Choroid plexus epithelial cell (primary cell): ENCODE measurements around the gene GRIN3A.
"Not testable (repeated sequence)": the region's sequence is repeated elsewhere in the genome, so short reads cannot be mapped to it uniquely, and the experiment has no call there.

Experiments used
- DNase-seq: peaks from one replicate; pipeline ENCODE4 v3.0.0-alpha.2; 2010; ENCODE audit warnings: low read depth
- H3K4me3 ChIP-seq: 2 replicates; pipeline ENCODE4 v1.5.1; 2011; ENCODE audit warnings: low read depth, mild to moderate bottlenecking, control low read depth, low read length, moderate library complexity
- TF ChIP-seq, protein P1 (sequence below): conservative IDR thresholded peaks from 2 replicates; pipeline ENCODE4 v1.5.1; 2011; ENCODE audit warnings: low read depth, mild to moderate bottlenecking, control low read depth, inconsistent platforms, low read length, moderate library complexity

Gene GRIN3A

DNA sequence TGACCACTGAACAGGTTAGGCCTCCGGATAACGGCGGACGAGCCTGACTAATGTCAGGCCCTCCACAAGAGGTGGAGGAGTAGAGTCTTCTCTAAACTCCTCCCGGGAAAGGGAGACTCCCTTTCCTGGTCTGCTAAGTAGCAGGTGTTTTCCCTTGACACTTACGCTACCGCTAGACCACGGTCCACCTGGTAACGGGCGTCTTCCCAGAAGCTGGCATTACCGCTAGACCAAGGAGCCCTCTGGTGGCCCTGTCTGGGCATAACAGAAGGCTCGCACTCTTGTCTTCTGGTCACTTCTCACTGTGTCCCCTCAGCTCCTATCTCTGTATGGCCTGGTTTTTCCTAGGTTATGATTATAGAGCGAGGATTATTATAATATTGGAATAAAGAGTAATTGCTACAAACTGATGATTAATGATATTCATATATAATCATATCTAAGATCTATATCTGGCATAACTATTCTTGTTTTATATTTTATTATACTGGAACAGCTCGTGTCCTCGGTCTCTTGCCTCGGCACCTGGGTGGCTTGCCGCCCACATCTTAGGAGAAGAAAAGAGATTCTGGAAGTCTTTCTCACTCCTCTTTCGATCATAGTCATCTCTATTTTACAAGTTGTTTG is 188.9 kb downstream of the GRIN3A start:
- TF ChIP-seq, protein P1, sequence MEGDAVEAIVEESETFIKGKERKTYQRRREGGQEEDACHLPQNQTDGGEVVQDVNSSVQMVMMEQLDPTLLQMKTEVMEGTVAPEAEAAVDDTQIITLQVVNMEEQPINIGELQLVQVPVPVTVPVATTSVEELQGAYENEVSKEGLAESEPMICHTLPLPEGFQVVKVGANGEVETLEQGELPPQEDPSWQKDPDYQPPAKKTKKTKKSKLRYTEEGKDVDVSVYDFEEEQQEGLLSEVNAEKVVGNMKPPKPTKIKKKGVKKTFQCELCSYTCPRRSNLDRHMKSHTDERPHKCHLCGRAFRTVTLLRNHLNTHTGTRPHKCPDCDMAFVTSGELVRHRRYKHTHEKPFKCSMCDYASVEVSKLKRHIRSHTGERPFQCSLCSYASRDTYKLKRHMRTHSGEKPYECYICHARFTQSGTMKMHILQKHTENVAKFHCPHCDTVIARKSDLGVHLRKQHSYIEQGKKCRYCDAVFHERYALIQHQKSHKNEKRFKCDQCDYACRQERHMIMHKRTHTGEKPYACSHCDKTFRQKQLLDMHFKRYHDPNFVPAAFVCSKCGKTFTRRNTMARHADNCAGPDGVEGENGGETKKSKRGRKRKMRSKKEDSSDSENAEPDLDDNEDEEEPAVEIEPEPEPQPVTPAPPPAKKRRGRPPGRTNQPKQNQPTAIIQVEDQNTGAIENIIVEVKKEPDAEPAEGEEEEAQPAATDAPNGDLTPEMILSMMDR, result peak; percentile 28
- DNase-seq, result peak; percentile 21
- not testable (repeated sequence) for H3K4me3 ChIP-seq

DNA sequence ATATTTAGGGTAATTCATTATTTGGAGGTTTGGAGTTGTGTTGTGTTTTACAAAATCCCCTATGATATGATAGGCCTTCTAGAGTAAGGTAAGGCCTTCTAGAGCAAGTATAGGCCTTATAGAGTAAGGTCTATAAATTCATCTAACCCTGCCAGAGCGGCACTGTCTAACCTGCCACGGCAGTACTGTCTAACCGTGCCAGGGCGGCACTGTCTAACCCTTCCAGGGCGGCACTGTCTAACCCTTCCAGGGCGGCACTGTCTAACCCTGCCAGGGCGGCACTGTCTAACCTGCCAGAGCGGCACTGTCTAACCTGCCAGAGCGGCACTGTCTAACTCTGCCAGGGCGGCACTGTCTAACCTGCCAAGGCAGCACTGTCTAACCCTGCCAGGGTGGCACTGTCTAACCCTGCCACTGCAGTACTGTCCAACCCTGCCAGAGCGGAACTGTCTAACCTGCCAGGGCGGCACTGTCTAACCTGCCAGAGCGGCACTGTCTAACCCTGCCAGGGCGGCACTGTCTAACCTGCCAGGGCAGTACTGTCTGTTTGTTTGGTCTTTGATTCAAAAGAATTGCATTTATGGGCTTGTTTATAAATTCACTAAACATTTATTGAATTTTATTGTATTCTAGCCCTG is 195.2 kb downstream of the GRIN3A start:
- no peak for DNase-seq
- no peak overlapping the region for H3K4me3 ChIP-seq
- TF ChIP-seq, protein P1, result no peak

DNA sequence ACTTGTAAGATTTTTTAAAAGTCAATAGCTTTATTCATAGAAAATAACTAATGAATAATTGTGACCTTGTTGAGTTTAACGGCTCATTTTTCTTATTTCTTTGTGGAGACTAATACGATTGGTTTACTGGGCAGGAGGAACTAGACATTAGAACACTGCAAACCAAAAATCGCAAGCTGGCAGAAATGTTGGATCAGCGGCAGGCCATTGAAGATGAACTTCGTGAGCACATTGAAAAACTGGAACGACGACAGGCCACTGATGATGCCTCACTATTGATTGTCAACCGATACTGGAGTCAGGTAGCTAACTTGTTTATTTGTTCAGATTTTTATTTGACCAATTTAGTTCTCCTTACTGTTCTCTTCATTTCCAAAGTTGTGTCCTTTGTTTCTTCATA is 198.4 kb downstream of the GRIN3A start:
- H3K4me3 ChIP-seq, result no peak overlapping the region
- TF ChIP-seq, protein P1, result no peak
- DNase-seq, result no peak

DNA sequence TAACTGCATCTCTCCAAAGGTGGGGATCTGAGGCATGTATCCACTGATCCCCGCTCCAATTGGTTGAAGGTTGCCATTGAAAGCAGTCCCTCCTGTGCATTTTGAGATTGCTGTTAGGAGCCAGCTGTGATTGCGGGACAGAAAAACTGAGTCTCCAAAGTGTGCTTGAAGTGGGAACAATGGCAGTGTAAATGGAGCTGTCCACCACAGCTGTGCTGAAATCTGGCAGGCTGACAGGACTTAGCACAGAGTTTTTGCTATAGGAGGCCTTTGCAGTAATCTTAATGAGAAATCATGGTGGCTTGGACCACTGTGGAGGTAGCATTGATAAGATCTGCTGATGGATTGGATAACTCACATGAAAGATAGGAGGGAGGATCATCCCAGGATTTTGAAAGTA is 201.5 kb downstream of the GRIN3A start:
- H3K4me3 ChIP-seq, result no peak overlapping the region
- peak; percentile 63 for DNase-seq
- TF ChIP-seq, protein P1, result no peak

DNA sequence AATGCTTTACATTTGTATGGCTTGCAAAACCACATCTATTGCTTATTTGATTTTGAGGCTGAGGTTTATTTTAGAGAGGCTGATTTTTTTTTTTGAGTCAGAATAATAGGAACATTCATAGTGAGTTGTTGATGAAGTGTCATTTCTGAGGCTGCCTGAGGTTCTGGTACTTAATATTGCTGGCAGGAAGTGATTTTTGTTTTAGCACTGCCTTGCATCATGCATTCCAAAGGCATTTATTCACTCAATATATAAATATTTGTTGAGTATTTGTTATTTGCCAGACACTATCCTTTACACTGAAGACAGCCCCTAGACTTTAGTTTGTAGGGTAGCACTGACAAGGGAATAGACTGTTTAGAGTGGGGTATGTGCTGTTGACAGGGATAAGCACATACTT is 202.1 kb downstream of the GRIN3A start:
- no peak overlapping the region for H3K4me3 ChIP-seq
- TF ChIP-seq, protein P1, result no peak

DNA sequence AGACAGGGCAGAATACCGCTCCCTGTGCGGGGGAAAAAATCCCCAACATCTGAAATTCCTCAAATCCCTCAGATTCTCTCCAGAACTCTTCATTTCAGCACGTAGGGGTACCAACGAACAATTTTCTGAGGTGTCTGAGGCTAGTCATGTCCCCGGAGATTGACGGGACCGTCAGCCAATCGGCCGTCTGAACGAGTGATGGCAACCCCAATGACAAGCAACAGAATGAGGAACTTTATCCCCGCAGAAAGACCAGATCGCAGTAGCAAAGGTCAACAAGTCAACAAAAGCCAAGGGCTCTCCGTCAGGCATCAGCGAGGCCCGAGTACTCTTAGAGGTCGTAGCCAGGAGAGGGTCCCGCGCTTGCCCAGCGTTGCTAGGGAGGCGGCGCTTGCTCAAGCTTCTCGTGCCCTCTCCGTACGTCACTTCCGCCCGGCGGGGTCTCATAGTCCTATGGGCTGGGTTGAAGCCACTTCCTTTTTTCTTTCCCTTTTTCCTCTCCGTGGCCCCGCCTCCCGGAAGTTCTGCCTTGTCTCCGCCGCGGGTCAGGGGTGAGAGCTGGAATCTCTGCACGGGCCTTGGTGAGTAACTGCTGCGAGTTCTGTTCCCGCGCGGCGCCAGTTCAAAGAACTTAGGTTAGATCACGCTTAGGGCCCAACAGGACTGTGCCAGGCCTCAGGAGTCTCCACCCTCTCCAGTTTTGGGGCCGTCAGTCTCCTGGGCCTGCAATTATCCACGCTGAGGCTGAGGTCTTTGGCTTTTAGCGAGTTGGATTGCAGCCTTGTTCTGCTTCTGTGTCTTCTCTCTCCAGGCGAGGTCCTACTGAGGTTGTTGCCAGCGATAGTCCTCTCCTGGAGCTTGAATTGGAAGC is 204.9 kb downstream of the GRIN3A start, which contains the start of gene RNF20:
Gene RNF20 (plus strand): TSS at position 520 of the 871 bp plus-strand sequence. CDS start 1,571 bp downstream, outside the sequence.
- DNase-seq, result peak; percentile 99
- TF ChIP-seq, protein P1, result no peak

More for the DNA sequence above, 202.1 kb downstream of the GRIN3A start:
- peak; percentile 50 for DNase-seq

More for the DNA sequence above, 204.9 kb downstream of the GRIN3A start, which contains the start of gene RNF20:
- H3K4me3 ChIP-seq, result peak within 1 kb of the TSS; percentile 72
